ENCODE data around the gene TNF. TPM values are rescaled to one million over a fixed set of nuclear protein-coding genes. Genes with fewer than 3 reads are reported as not detected.

The TNF gene
- total and polyA plus RNA-seq, 4 experiments from 2014 or later: 3.9 to 28.2 (median 17.5) TPM

Other genes with a start within 250 kb of the TNF start
Only the 30 nearest of the 34 such genes appear.
- gene HLA-B, start 218.4 kb upstream of the TNF start, total RNA-seq: 1,000 to 10,000 TPM; 5,565 to 5,762 TPM
- gene HLA-B, start 218.4 kb upstream of the TNF start, polyA plus RNA-seq: 1,000 to 10,000 TPM; 6,650 to 9,105 TPM
- gene MICA, start 172.0 kb upstream of the TNF start, total RNA-seq: 10 to 100 TPM; 18.5 to 21.2 TPM
- 1 to 10 TPM; 3.5 to 5.4 TPM for gene MICA, start 172.0 kb upstream of the TNF start, polyA plus RNA-seq
- 10 to 100 TPM; 21.4 to 26.3 TPM for gene MICB, start 77.4 kb upstream of the TNF start, total RNA-seq
- 10 to 100 TPM in 1 of 2 donors, 1 to 10 TPM in 1; 8.0 to 11.5 TPM for gene MICB, start 77.4 kb upstream of the TNF start, polyA plus RNA-seq
- gene MCCD1, start 46.6 kb upstream of the TNF start, total RNA-seq: not detected
- gene MCCD1, start 46.6 kb upstream of the TNF start, polyA plus RNA-seq: not detected
- 100 to 1,000 TPM; 729 to 737 TPM for gene DDX39B, start 33.6 kb upstream of the TNF start, total RNA-seq
- gene DDX39B, start 33.6 kb upstream of the TNF start, polyA plus RNA-seq: 10 to 100 TPM; 65.6 to 94.3 TPM
- gene ATP6V1G2, start 29.0 kb upstream of the TNF start, total RNA-seq: 1 to 10 TPM; 6.0 to 7.2 TPM
- under 1 TPM; 0.84 to 1.00 TPM for gene ATP6V1G2, start 29.0 kb upstream of the TNF start, polyA plus RNA-seq
- gene NFKBIL1, start 28.0 kb upstream of the TNF start, total RNA-seq: 10 to 100 TPM in 1 of 2 experiments, 1 to 10 TPM in 1; 9.8 to 13.3 TPM
- gene NFKBIL1, start 28.0 kb upstream of the TNF start, polyA plus RNA-seq: 1 to 10 TPM; 5.7 to 7.4 TPM
- 10 to 100 TPM; 17.3 to 17.5 TPM for gene LTA, start 3.3 kb upstream of the TNF start, total RNA-seq
- 10 to 100 TPM; 27.7 to 31.1 TPM for gene LTA, start 3.3 kb upstream of the TNF start, polyA plus RNA-seq
- gene LTB, start 6.9 kb downstream of the TNF start, total RNA-seq: 100 to 1,000 TPM; 802 to 835 TPM
- gene LTB, start 6.9 kb downstream of the TNF start, polyA plus RNA-seq: 1,000 to 10,000 TPM; 2,431 to 3,276 TPM
- 10 to 100 TPM; 13.6 to 20.3 TPM for gene LST1, start 10.7 kb downstream of the TNF start, total RNA-seq
- gene LST1, start 10.7 kb downstream of the TNF start, polyA plus RNA-seq: 10 to 100 TPM; 30.4 to 34.8 TPM
- gene NCR3, start 17.4 kb downstream of the TNF start, total RNA-seq: 1 to 10 TPM; 3.0 to 4.6 TPM
- gene NCR3, start 17.4 kb downstream of the TNF start, polyA plus RNA-seq: 10 to 100 TPM; 28.4 to 28.7 TPM
- 1 to 10 TPM; 5.2 to 7.4 TPM for gene AIF1, start 39.7 kb downstream of the TNF start, total RNA-seq
- gene AIF1, start 39.7 kb downstream of the TNF start, polyA plus RNA-seq: 10 to 100 TPM; 10.8 to 11.0 TPM
- gene PRRC2A, start 45.1 kb downstream of the TNF start, total RNA-seq: 100 to 1,000 TPM; 214 to 218 TPM
- gene PRRC2A, start 45.1 kb downstream of the TNF start, polyA plus RNA-seq: 10 to 100 TPM in 1 of 2 donors, under 1 TPM in 1; 0.09 to 12.1 TPM
- 100 to 1,000 TPM; 296 to 325 TPM for gene BAG6, start 77.1 kb downstream of the TNF start, total RNA-seq
- gene BAG6, start 77.1 kb downstream of the TNF start, polyA plus RNA-seq: 10 to 100 TPM; 12.0 to 23.1 TPM
- gene APOM, start 80.3 kb downstream of the TNF start, total RNA-seq: 1 to 10 TPM; 1.3 to 1.5 TPM
- gene APOM, start 80.3 kb downstream of the TNF start, polyA plus RNA-seq: 1 to 10 TPM; 4.9 to 5.2 TPM
- gene C6orf47, start 85.2 kb downstream of the TNF start, total RNA-seq: 10 to 100 TPM; 37.5 to 39.9 TPM
- gene C6orf47, start 85.2 kb downstream of the TNF start, polyA plus RNA-seq: 10 to 100 TPM; 15.8 to 29.7 TPM
- 10 to 100 TPM; 25.1 to 25.5 TPM for gene GPANK1, start 89.4 kb downstream of the TNF start, total RNA-seq
- 10 to 100 TPM; 16.7 to 19.5 TPM for gene GPANK1, start 89.4 kb downstream of the TNF start, polyA plus RNA-seq
- gene CSNK2B, start 90.5 kb downstream of the TNF start, total RNA-seq: 100 to 1,000 TPM; 141 to 148 TPM
- gene CSNK2B, start 90.5 kb downstream of the TNF start, polyA plus RNA-seq: 100 to 1,000 TPM; 183 to 232 TPM
- gene LY6G5B, start 94.4 kb downstream of the TNF start, total RNA-seq: 10 to 100 TPM; 39.3 to 39.8 TPM
- under 1 TPM in 1 of 2 donors, not detected in 1; 0.98 TPM for gene LY6G5B, start 94.4 kb downstream of the TNF start, polyA plus RNA-seq
- 1 to 10 TPM; 4.4 to 4.5 TPM for gene LY6G5C, start 105.5 kb downstream of the TNF start, total RNA-seq
- 10 to 100 TPM in 1 of 2 donors, 1 to 10 TPM in 1; 8.9 to 11.8 TPM for gene LY6G5C, start 105.5 kb downstream of the TNF start, polyA plus RNA-seq
- gene ABHD16A, start 127.8 kb downstream of the TNF start, total RNA-seq: 10 to 100 TPM; 66.0 to 69.2 TPM
- gene ABHD16A, start 127.8 kb downstream of the TNF start, polyA plus RNA-seq: 10 to 100 TPM; 35.9 to 46.8 TPM
- gene LY6G6F, start 131.3 kb downstream of the TNF start, total RNA-seq: not detected
- not detected for gene LY6G6F, start 131.3 kb downstream of the TNF start, polyA plus RNA-seq
- gene LY6G6D, start 139.8 kb downstream of the TNF start, total RNA-seq: not detected
- gene LY6G6D, start 139.8 kb downstream of the TNF start, polyA plus RNA-seq: not detected
- gene LY6G6C, start 146.2 kb downstream of the TNF start, total RNA-seq: not detected
- not detected for gene LY6G6C, start 146.2 kb downstream of the TNF start, polyA plus RNA-seq
- not detected for gene MPIG6B, start 147.8 kb downstream of the TNF start, total RNA-seq
- not detected for gene MPIG6B, start 147.8 kb downstream of the TNF start, polyA plus RNA-seq
- 1 to 10 TPM; 5.4 to 7.4 TPM for gene DDAH2, start 153.7 kb downstream of the TNF start, total RNA-seq
- 10 to 100 TPM; 16.4 to 19.8 TPM for gene DDAH2, start 153.7 kb downstream of the TNF start, polyA plus RNA-seq
- 10 to 100 TPM; 91.0 to 98.3 TPM for gene CLIC1, start 161.0 kb downstream of the TNF start, total RNA-seq
- 100 to 1,000 TPM; 462 to 601 TPM for gene CLIC1, start 161.0 kb downstream of the TNF start, polyA plus RNA-seq
- 10 to 100 TPM; 11.4 to 12.1 TPM for gene MSH5, start 164.4 kb downstream of the TNF start, total RNA-seq
- 1 to 10 TPM in 1 of 2 donors, under 1 TPM in 1; 0.95 to 3.2 TPM for gene MSH5, start 164.4 kb downstream of the TNF start, polyA plus RNA-seq
- gene SAPCD1, start 187.1 kb downstream of the TNF start, total RNA-seq: 1 to 10 TPM; 2.7 to 3.7 TPM
- under 1 TPM in 1 of 2 donors, not detected in 1; 0.89 TPM for gene SAPCD1, start 187.1 kb downstream of the TNF start, polyA plus RNA-seq
- gene VWA7, start 201.8 kb downstream of the TNF start, total RNA-seq: 1 to 10 TPM; 1.0 to 1.7 TPM
- 1 to 10 TPM in 1 of 2 donors, under 1 TPM in 1; 1.00 to 2.5 TPM for gene VWA7, start 201.8 kb downstream of the TNF start, polyA plus RNA-seq

All from CD4-positive, alpha-beta memory T cell (primary cell).